HepG2 (cell line): Measurements from ENCODE around the gene TLDC2. TPM values are rescaled to one million over a fixed set of nuclear protein-coding genes. Genes with fewer than 3 reads are reported as not detected.

Experiments
- ATAC-seq: fragments of 200-7000 bp; cut with Tn5 transposase; 3 replicates; pipeline ENCODE4 v1.9.1; 2020; ENCODE audit warnings: mild to moderate bottlenecking, moderate library complexity
- BruUV-seq: library from RNA; stranded (reverse); fragments of 400-500 nt; replicated peaks from 2 replicates; lab custom pipeline; 2021; lab: Mats Ljungman, UMichigan
- CTCF ChIA-PET: fragments of 300-600 bp; formaldehyde crosslinking; extraction: SDS; loops from one replicate; lab custom pipeline; 2021; ENCODE audit warnings: low total read pairs, inconsistent platforms, low intra/inter-chr PET ratio; lab: Yijun Ruan, JAX
- POLR2A ChIA-PET: fragments of 350-600 bp; sonication (Branson Sonifier 250); formaldehyde crosslinking; loops from one replicate; lab custom pipeline; 2020; ENCODE audit warnings: antibody characterized with exemption, inconsistent platforms; lab: Yijun Ruan, JAX
- DNase-seq: peaks from one replicate; pipeline ENCODE4 v3.0.0-alpha.2; 2015; ENCODE audit warnings: low spot score
- FAIRE-seq: peaks from 3 replicates; lab custom pipeline; 2011; peaks lifted over from hg19 to GRCh38; lab: Jason Lieb, UNC
- H2AFZ ChIP-seq: one replicate; pipeline ENCODE4 v1.6.1; 2011; ENCODE audit warnings: low read length, inconsistent platforms
- H3K27ac ChIP-seq: fragments of 300-600 bp; 3 replicates; pipeline ENCODE4 v1.8.0; 2011; ENCODE audit warnings: mixed run types, mild to moderate bottlenecking, mixed read lengths, low read length, inconsistent platforms; ENCODE audit not compliant: insufficient read depth; ENCODE audit errors: extremely low read length
- H3K27me3 ChIP-seq, 2 experiments: fragments of 200-600 bp in 1 of 2; 2 replicates in 1 of 2; 3 replicates in 1 of 2; pipeline versions ENCODE4 v1.6.0 to v1.8.0; 2011; ENCODE audit warnings: low read length in 2 of 2, mild to moderate bottlenecking in 2 of 2, moderate library complexity in 2 of 2, inconsistent platforms in 1 of 2; ENCODE audit not compliant: insufficient read depth in 2 of 2, control insufficient read depth in 1 of 2
- H3K36me3 ChIP-seq, 2 experiments: fragments of 200-600 bp in 1 of 2; replicated peaks in 1 of 2; 2 replicates in 1 of 2; 3 replicates in 1 of 2; pipeline versions ENCODE4 v1.5.1 to v1.8.0; 2011; ENCODE audit warnings: low read length in 2 of 2, inconsistent platforms in 1 of 2; ENCODE audit not compliant: insufficient read depth in 2 of 2, control insufficient read depth in 1 of 2
- H3K4me1 ChIP-seq: 2 replicates; pipeline ENCODE4 v1.5.1; 2012; ENCODE audit warnings: low read length, inconsistent platforms; ENCODE audit not compliant: insufficient read depth
- H3K4me2 ChIP-seq: 2 replicates; pipeline ENCODE4 v1.6.0; 2011; ENCODE audit warnings: low read depth, low read length, inconsistent platforms
- H3K4me3 ChIP-seq, 3 experiments: fragments of 200-600 bp in 1 of 3; sonication (generic), shearing (Covaris generic) in 1 of 3; replicated peaks in 1 of 3; 2 replicates each; pipeline ENCODE4 v1.5.1; 2011 to 2016; ENCODE audit warnings: low read length in 3 of 3, inconsistent platforms in 2 of 3, low read depth in 2 of 3, mild to moderate bottlenecking in 2 of 3, control low read depth in 1 of 3, mixed read lengths in 1 of 3; ENCODE audit not compliant: insufficient read depth in 1 of 3
- H3K79me2 ChIP-seq: one replicate; pipeline ENCODE4 v1.6.1; 2011; ENCODE audit warnings: low read length, inconsistent platforms; ENCODE audit not compliant: insufficient read depth
- H3K9ac ChIP-seq: 2 replicates; pipeline ENCODE4 v1.6.0; 2011; ENCODE audit warnings: mild to moderate bottlenecking, low read depth, low read length, inconsistent platforms; ENCODE audit not compliant: insufficient read depth
- H3K9me3 ChIP-seq: 2 replicates; pipeline ENCODE4 v1.5.1; 2012; ENCODE audit warnings: mild to moderate bottlenecking, low read length
- H4K20me1 ChIP-seq: 2 replicates; pipeline ENCODE4 v1.6.0; 2011; ENCODE audit warnings: inconsistent platforms, mild to moderate bottlenecking, low read length, moderate library complexity; ENCODE audit not compliant: insufficient read depth
- GATA4 ChIP-seq: sonication (generic); IDR thresholded peaks from 2 replicates; pipeline ENCODE4 v1.6.1; 2016; ENCODE audit warnings: antibody characterized with exemption, low read depth, borderline replicate concordance
- HOXA3 ChIP-seq: sonication (generic); formaldehyde crosslinking; IDR thresholded peaks from 2 replicates; pipeline ENCODE4 v1.5.0; 2020; ENCODE audit warnings: missing genetic modification reagents
- MAFF ChIP-seq: IDR thresholded peaks from 2 replicates; pipeline ENCODE4 v1.6.1; 2011; ENCODE audit warnings: low read depth, low read length, improper control_type of control experiment
- MAFK ChIP-seq, 2 experiments: IDR thresholded peaks in 1 of 2; conservative IDR thresholded peaks in 1 of 2; 2 replicates each; pipeline ENCODE4 v1.6.1; 2011; ENCODE audit warnings: improper control_type of control experiment in 2 of 2, low read length in 2 of 2
- MAZ ChIP-seq, 2 experiments: sonication (generic) in 1 of 2; formaldehyde crosslinking in 1 of 2; IDR thresholded peaks; 2 replicates each; pipeline versions ENCODE4 v1.5.0 to v1.6.1; 2012 to 2020; ENCODE audit warnings: low read depth in 2 of 2, mild to moderate bottlenecking in 2 of 2, borderline replicate concordance in 1 of 2, improper control_type of control experiment in 1 of 2, low read length in 1 of 2, missing genetic modification reagents in 1 of 2, moderate library complexity in 1 of 2
- RFX3 ChIP-seq: IDR thresholded peaks from 2 replicates; pipeline ENCODE4 v1.6.1; 2016; ENCODE audit warnings: missing biosample characterization, missing genetic modification reagents
- TSC22D2 ChIP-seq: sonication (generic); formaldehyde crosslinking; IDR thresholded peaks from 2 replicates; pipeline ENCODE4 v1.5.1; 2020; ENCODE audit warnings: missing genetic modification reagents, mild to moderate bottlenecking, borderline replicate concordance
- ZBTB25 ChIP-seq: IDR thresholded peaks from 2 replicates; pipeline ENCODE4 v1.6.1; 2018; ENCODE audit warnings: missing genetic modification reagents
- ZNF180 ChIP-seq: sonication (generic); formaldehyde crosslinking; IDR thresholded peaks from 2 replicates; pipeline ENCODE4 v1.4.0; 2020; ENCODE audit warnings: low read depth, missing genetic modification reagents, borderline replicate concordance
- ZNF382 ChIP-seq: sonication (generic); formaldehyde crosslinking; IDR thresholded peaks from 2 replicates; pipeline ENCODE4 v1.5.0; 2020; ENCODE audit warnings: missing genetic modification reagents, mild to moderate bottlenecking, borderline replicate concordance
- ZNF609 ChIP-seq: sonication (generic); formaldehyde crosslinking; IDR thresholded peaks from 2 replicates; pipeline ENCODE4 v1.4.0; 2020; ENCODE audit warnings: mild to moderate bottlenecking, missing genetic modification reagents, borderline replicate concordance
- WGBS: methylation state at CpG from one replicate; pipeline ENCODE4 v1.1.6; 2017; ENCODE audit warnings: low lambda C conversion rate; 5-methylcytosine and 5-hydroxymethylcytosine counted together
- in situ Hi-C: cut with HindIII; loops from 2 replicates; pipeline ENCODE4 v1.10.0; 2017; ENCODE audit warnings: low pct_unique_long_range_greater_than_20kb; ENCODE audit not compliant: extremely low pct_ligation_motif_present
- intact Hi-C: fragments of 100-400 bp; cut with micrococcal nuclease; formaldehyde crosslinking; loops from one replicate; pipeline ENCODE4 v1.10.0; 2022; ENCODE audit not compliant: unreplicated experiment
- polyA plus RNA-seq, 8 experiments: library from polyadenylated mRNA; depleted of rRNA in 3 of 8; stranded (reverse) in 7 of 8; unstranded in 1 of 8; fragments of >200 nt; fragmentation: Illumina TruSeq in 4 of 8; extraction: Trizol in 4 of 8; gene quantifications; 2 replicates each; pipeline versions ENCODE4 v1.2.1 to v1.2.3, GENCODE V29; 2011 to 2016; ENCODE audit warnings: low read depth in 4 of 8, missing spikeins in 1 of 8, mixed read lengths in 1 of 8; ENCODE audit not compliant: insufficient read depth in 1 of 8
- total RNA-seq, 5 experiments: library from RNA; depleted of rRNA; stranded (reverse); fragments of >200 nt; fragmentation: Illumina TruSeq; extraction: Trizol; gene quantifications; 2 replicates each; pipeline ENCODE4 v1.2.3, GENCODE V29; 2016; ENCODE audit warnings: low read depth in 1 of 5

The TLDC2 gene
- total and polyA plus RNA-seq, 2 of the 13 experiments (the other 11 are each of a cell fraction or from before 2014, with no cell fraction given): 1.5 to 1.6 TPM

GRCh38 chr20:36850759-36851158 is 25.2 kb upstream of the TLDC2 start:
- no peaks in the 10 kb centered on the region; the same call in 1 of the 2 replicates for H3K9me3 ChIP-seq
- in situ Hi-C loops (no loop called here), intact Hi-C loops (no loop called here)
- H3K9ac ChIP-seq: no peak overlapping the region
- no peak overlapping the region for H3K27ac ChIP-seq
- FAIRE-seq: no peak
- H4K20me1 ChIP-seq: peaks cover 5% of the 10 kb centered on the region; the same call in 1 of the 2 replicates
- H3K36me3 ChIP-seq: peaks cover 2 to 3% of the 10 kb centered on the region in 2 experiments; a peak in 1 of 5 replicates
- no peak for DNase-seq
- no peak overlapping the region for H3K4me2 ChIP-seq
- H3K27me3 ChIP-seq: no peaks in the 10 kb centered on the region
- H3K79me2 ChIP-seq: peaks cover 7% of the 10 kb centered on the region
- ChIA-PET POLR2A (no interaction called here), CTCF (no interaction called here)
- no peak for ATAC-seq
- H3K4me3 ChIP-seq: no peak overlapping the region
- no peak overlapping the region for H2AFZ ChIP-seq
- WGBS: 98% methylated on average over 6 of the region's 6 CpGs
- peaks cover 24% of the 10 kb centered on the region for H3K4me1 ChIP-seq
- TF ChIP-seq ZNF609: no peak
- TF ChIP-seq MAFF: peak; percentile 39; the same call in 1 of the 2 replicates
- TF ChIP-seq MAZ (IDR thresholded peaks at IDR 0.05; ENCODE audit: borderline replicate concordance, low read depth, low read length): no peak
- TF ChIP-seq MAZ (CRISPR knock-in tag; IDR thresholded peaks at IDR 0.05; ENCODE audit: low read depth): no peak
- TF ChIP-seq ZNF382: no peak
- TF ChIP-seq RFX3: no peak
- no peak for TF ChIP-seq HOXA3 (CRISPR knock-in tag)
- no peak for TF ChIP-seq GATA4
- TF ChIP-seq ZNF180 (CRISPR knock-in tag): no peak
- peak; percentile 39 to 58 for TF ChIP-seq MAFK (conservative IDR thresholded peaks at IDR 0.05 in 1 of 2, IDR thresholded peaks at IDR 0.05 in 1 of 2; ENCODE audit: low read length in 2 of 2)
- no peak for TF ChIP-seq TSC22D2 (CRISPR knock-in tag)
- no peak for TF ChIP-seq ZBTB25
- no TSS peak for BruUV-seq
